Stomach smooth muscle (tissue), 2 donors: ENCODE measurements around the gene KBTBD7.
"Not testable (repeated sequence)": the region's sequence is repeated elsewhere in the genome, so short reads cannot be mapped to it uniquely, and the experiment has no call there.

Experiments
- H3K27ac ChIP-seq: one replicate; pipeline ENCODE4 v1.7.0; 2013; ENCODE audit warnings: mild to moderate bottlenecking, low read length, inconsistent platforms
- H3K27me3 ChIP-seq, 2 donors: one replicate each; pipeline ENCODE4 v1.7.0; 2013; ENCODE audit warnings: low read length in 2 of 2; ENCODE audit not compliant: insufficient read depth in 2 of 2, control insufficient read depth in 1 of 2
- H3K36me3 ChIP-seq, 2 donors: one replicate each; pipeline ENCODE4 v1.7.0; 2013; ENCODE audit warnings: low read length in 2 of 2; ENCODE audit not compliant: control insufficient read depth in 2 of 2, insufficient read depth in 2 of 2
- H3K4me1 ChIP-seq: one replicate; pipeline ENCODE4 v1.7.0; 2013; ENCODE audit warnings: low read length; ENCODE audit not compliant: control insufficient read depth, insufficient read depth
- H3K4me3 ChIP-seq, 2 donors: one replicate each; pipeline ENCODE4 v1.7.0; 2013; ENCODE audit warnings: low read length in 2 of 2
- H3K9ac ChIP-seq, 2 donors: one replicate each; pipeline ENCODE4 v1.7.0; 2013; ENCODE audit warnings: low read length in 2 of 2, mild to moderate bottlenecking in 1 of 2
- H3K9me3 ChIP-seq, 2 donors: one replicate each; pipeline ENCODE4 v1.7.0; 2013; ENCODE audit warnings: low read length in 2 of 2; ENCODE audit not compliant: control insufficient read depth in 2 of 2
- donor health status: healthy.
- donor health status: Pancreatic carcinoma.

Gene KBTBD7

DNA sequence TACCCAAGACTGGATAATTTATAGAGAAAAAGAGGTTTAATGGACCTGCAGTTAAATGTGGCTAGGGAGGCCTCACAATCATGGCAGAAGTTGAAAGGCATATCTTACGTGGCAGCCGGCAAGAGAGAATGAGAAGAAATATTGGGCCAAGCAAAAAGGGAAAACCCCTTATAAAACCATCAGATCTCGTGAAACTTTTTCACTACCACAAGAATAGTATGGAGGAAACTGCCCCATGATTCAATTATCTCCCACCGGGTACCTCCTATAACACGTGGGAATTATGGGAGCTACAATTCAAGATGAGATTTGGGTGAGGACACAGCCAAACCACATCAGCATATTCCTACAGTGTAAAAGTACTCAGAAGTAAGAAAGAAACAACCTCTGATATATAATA, 4.7 kb upstream of the KBTBD7 start:
- Histone ChIP-seq H3K9me3 (no peaks in the 10 kb centered on the region), H3K9ac (no peak overlapping the region), H3K27ac (no peak overlapping the region), H3K36me3 (no peaks in the 10 kb centered on the region), H3K4me3 (no peak overlapping the region), H3K4me1 (no peaks in the 10 kb centered on the region), H3K27me3 (no peaks in the 10 kb centered on the region)

GRCh38 chr13:41196620-41197019, 2.3 kb upstream of the KBTBD7 start:
- Histone ChIP-seq H3K4me3 (no peak overlapping the region), H3K4me1 (peaks cover 10% of the 10 kb centered on the region), H3K27me3 (no peaks in the 10 kb centered on the region), H3K9me3 (no peaks in the 10 kb centered on the region), H3K9ac (no peak overlapping the region), H3K27ac (no peak overlapping the region), H3K36me3 (no peaks in the 10 kb centered on the region)

GRCh38 chr13:41196011-41196410, 1.6 kb upstream of the KBTBD7 start:
- H3K4me1 ChIP-seq: peaks cover 10% of the 10 kb centered on the region
- H3K9me3 ChIP-seq: no peaks in the 10 kb centered on the region
- no peaks in the 10 kb centered on the region for H3K36me3 ChIP-seq
- H3K27ac ChIP-seq: no peak overlapping the region
- no peak overlapping the region for H3K9ac ChIP-seq
- H3K4me3 ChIP-seq: no peak overlapping the region
- H3K27me3 ChIP-seq: no peaks in the 10 kb centered on the region

GRCh38 chr13:41193469-41193868, 900 bp downstream of the KBTBD7 start:
- H3K4me1 ChIP-seq: peaks cover 10% of the 10 kb centered on the region

GRCh38 chr13:41188584-41188983, 5.8 kb downstream of the KBTBD7 start:
- Histone ChIP-seq H3K27ac (no peak overlapping the region), H3K27me3 (no peaks in the 10 kb centered on the region), H3K36me3 (no peaks in the 10 kb centered on the region), H3K9me3 (no peaks in the 10 kb centered on the region), H3K9ac (no peak overlapping the region), H3K4me3 (no peak overlapping the region), H3K4me1 (peaks cover 9% of the 10 kb centered on the region)

More at GRCh38 chr13:41193469-41193868, 900 bp downstream of the KBTBD7 start:
- Histone ChIP-seq H3K9ac (no peak overlapping the region), H3K36me3 (no peaks in the 10 kb centered on the region), H3K9me3 (no peaks in the 10 kb centered on the region), H3K27ac (no peak overlapping the region), H3K4me3 (peak overlapping the region; percentile 90), H3K27me3 (no peaks in the 10 kb centered on the region)

- no peaks in the 10 kb centered on the region for H3K36me3 ChIP-seq
- H3K9ac ChIP-seq: no peak overlapping the region
- no peaks in the 10 kb centered on the region for H3K27me3 ChIP-seq
- H3K4me1 ChIP-seq: no peaks in the 10 kb centered on the region
- no peaks in the 10 kb centered on the region for H3K9me3 ChIP-seq
- H3K27ac ChIP-seq: no peak overlapping the region
- H3K4me3 ChIP-seq: no peak overlapping the region
Observed at GRCh38 chr13:41186481-41186880, 7.9 kb downstream of the KBTBD7 start.

- H3K36me3 ChIP-seq: no peaks in the 10 kb centered on the region
- H3K4me3 ChIP-seq: no peak overlapping the region
- no peaks in the 10 kb centered on the region for H3K4me1 ChIP-seq
- no peak overlapping the region for H3K27ac ChIP-seq
- H3K9me3 ChIP-seq: no peaks in the 10 kb centered on the region
- H3K9ac ChIP-seq: no peak overlapping the region
- no peaks in the 10 kb centered on the region for H3K27me3 ChIP-seq
Observed at GRCh38 chr13:41182231-41182630, 12.1 kb downstream of the KBTBD7 start.

DNA sequence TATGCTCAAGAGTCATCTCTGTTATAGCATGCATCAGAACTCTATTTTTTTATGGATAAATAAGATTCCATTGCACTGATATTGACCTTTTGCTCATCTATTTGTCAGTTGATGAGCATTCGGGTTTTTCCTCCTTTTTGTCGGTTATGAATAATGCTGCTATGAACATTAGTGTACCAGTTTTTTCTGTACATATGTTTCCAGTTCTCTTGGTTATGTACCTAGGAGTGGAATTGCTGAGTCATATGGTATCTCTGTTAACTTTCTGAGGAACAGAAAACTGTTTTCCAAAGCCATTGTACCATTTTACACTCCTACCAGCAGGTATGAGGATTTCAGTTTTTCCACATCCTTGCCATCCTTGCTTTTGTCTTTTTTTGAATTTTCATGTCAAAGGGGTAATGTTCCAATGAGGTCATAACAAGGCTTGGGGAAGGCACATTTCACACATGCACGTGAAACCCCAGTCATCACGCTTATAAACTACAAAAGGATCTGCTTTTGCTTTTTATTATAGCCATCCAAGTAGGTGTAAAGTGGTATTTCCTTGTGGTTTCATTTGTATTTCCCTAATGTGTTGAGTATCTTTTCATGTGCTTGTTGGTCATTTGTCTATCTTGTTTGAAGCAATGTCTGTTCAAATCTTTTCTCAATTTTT, 14.6 kb downstream of the KBTBD7 start:
- Histone ChIP-seq H3K9me3 (no peaks in the 10 kb centered on the region), H3K27me3 (no peaks in the 10 kb centered on the region), H3K4me3 (no peak overlapping the region), H3K9ac (no peak overlapping the region), H3K4me1 (no peaks in the 10 kb centered on the region), H3K36me3 (no peaks in the 10 kb centered on the region), H3K27ac (no peak overlapping the region)

DNA sequence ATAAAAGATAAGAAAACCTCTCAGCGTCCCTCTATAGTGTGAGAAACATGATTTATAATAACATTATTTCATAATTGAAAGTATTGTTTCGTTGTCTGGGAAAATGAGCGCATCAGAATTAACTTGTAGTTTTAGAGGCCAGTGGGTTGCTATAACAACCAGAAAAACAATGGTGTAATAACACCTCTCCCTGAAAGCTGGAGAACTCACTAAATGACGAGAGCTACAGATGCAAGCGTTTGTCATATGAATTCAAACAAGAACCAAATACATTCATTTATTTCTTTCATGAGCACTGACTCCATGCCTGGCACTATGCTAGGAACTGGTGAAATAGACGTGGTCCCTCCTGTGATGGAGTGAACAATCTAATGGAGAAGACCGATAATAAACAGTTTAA, 16.3 kb downstream of the KBTBD7 start:
- Histone ChIP-seq H3K27ac (no peak overlapping the region), H3K36me3 (no peaks in the 10 kb centered on the region), H3K27me3 (no peaks in the 10 kb centered on the region), H3K4me3 (no peak overlapping the region), H3K9me3 (no peaks in the 10 kb centered on the region), H3K9ac (no peak overlapping the region), H3K4me1 (no peaks in the 10 kb centered on the region)

DNA sequence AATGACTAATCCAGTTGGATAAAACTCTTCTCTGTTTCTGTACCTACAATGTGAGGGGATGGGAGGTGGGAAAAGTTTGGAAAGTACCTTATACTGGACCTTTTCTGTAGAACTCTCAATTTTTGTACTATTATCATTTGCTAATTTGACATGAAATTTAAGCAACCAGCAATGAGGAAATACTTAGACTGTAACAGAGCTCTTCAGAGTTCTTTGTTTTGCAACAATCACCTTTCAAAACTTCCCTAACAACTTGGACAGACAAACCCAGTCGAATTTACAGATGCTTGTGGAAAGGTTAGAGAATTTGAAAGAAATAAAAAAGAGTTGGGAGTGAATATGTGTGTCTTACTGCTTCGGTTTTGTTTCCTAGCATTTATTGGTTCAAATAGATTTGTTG, 16.8 kb downstream of the KBTBD7 start:
- no peaks in the 10 kb centered on the region for H3K4me1 ChIP-seq
- no peak overlapping the region for H3K27ac ChIP-seq
- no peak overlapping the region for H3K4me3 ChIP-seq
- no peaks in the 10 kb centered on the region for H3K36me3 ChIP-seq
- no peak overlapping the region for H3K9ac ChIP-seq
- no peaks in the 10 kb centered on the region for H3K27me3 ChIP-seq
- H3K9me3 ChIP-seq: no peaks in the 10 kb centered on the region

GRCh38 chr13:41175576-41175975, 18.8 kb downstream of the KBTBD7 start:
- H3K27me3 ChIP-seq, H3K27ac ChIP-seq, H3K9me3 ChIP-seq, H3K36me3 ChIP-seq, H3K4me1 ChIP-seq, H3K9ac ChIP-seq, H3K4me3 ChIP-seq: not testable (repeated sequence)
